HCT116 (cell line): Measurements from ENCODE around the gene NR2F2. TPM values are rescaled to one million over a fixed set of nuclear protein-coding genes. Genes with fewer than 3 reads are reported as not detected.

Experiments
- ATAC-seq: fragments of 200-7000 bp; cut with Tn5 transposase; 2 replicates; pipeline ENCODE4 v1.9.1; 2020; ENCODE audit warnings: mild to moderate bottlenecking, moderate library complexity
- BruUV-seq: library from RNA; stranded (reverse); fragments of 400-500 nt; replicated peaks from 2 replicates; lab custom pipeline; 2021; lab: Mats Ljungman, UMichigan
- CTCF ChIA-PET: fragments of 300-600 bp; sonication (Branson Sonifier 250); formaldehyde crosslinking; loops from one replicate; lab custom pipeline; 2021; ENCODE audit warnings: antibody characterized with exemption; lab: Charles Lee
- POLR2A ChIA-PET: fragments of 300-600, 350-600 bp; sonication (Branson Sonifier 250); formaldehyde crosslinking; loops from one replicate; lab custom pipeline; 2021; ENCODE audit warnings: antibody characterized with exemption; lab: Charles Lee
- RAD21 ChIA-PET, 2 experiments: fragments of 300-600 bp; sonication (Branson Sonifier 250); formaldehyde crosslinking; loops; one replicate each; lab custom pipeline; 2023; ENCODE audit warnings: low total read pairs in 2 of 2; ENCODE audit not compliant: uncharacterized antibody in 2 of 2, unreplicated experiment in 2 of 2, low non-redundant PET in 1 of 2; lab: Charles Lee
- DNase-seq: peaks from one replicate; pipeline ENCODE4 v3.0.0-alpha.2; 2010; ENCODE audit warnings: low read depth, low spot score
- H2AFZ ChIP-seq: fragments of 200-600 bp; shearing (Covaris generic), sonication (generic); 2 replicates; pipeline ENCODE4 v1.6.1; 2017; ENCODE audit warnings: low read depth, mixed run types, mixed read lengths, antibody characterized with exemption, low read length; ENCODE audit not compliant: poor library complexity, severe bottlenecking
- H3K27ac ChIP-seq: 2 replicates; pipeline ENCODE4 v1.5.1; 2012; ENCODE audit warnings: low read depth, low read length
- H3K27me3 ChIP-seq: fragments of 200-600 bp; sonication (generic); 2 replicates; pipeline ENCODE4 v1.6.1; 2016; ENCODE audit warnings: mixed run types, low read length, mixed read lengths; ENCODE audit not compliant: insufficient read depth
- H3K36me3 ChIP-seq, 2 experiments: fragments of 200-500 bp in 1 of 2; fragments of 200-600 bp in 1 of 2; sonication (Bioruptor generic) in 1 of 2; sonication (generic) in 1 of 2; 2 replicates each; pipeline versions ENCODE4 v1.5.1 to v1.6.1; 2014 to 2016; ENCODE audit warnings: low read length in 2 of 2, inconsistent platforms in 1 of 2, mixed read lengths in 1 of 2, mixed run types in 1 of 2; ENCODE audit not compliant: insufficient read depth in 2 of 2, control insufficient read depth in 1 of 2
- H3K4me1 ChIP-seq, 2 experiments: fragments of 200-600 bp in 1 of 2; sonication (generic) in 1 of 2; 2 replicates each; pipeline versions ENCODE4 v1.5.1 to v1.6.1; 2012 to 2017; ENCODE audit warnings: low read length in 2 of 2, inconsistent platforms in 1 of 2, mild to moderate bottlenecking in 1 of 2, mixed read lengths in 1 of 2, mixed run types in 1 of 2, moderate library complexity in 1 of 2; ENCODE audit not compliant: insufficient read depth in 2 of 2, control insufficient read depth in 1 of 2
- H3K4me2 ChIP-seq: fragments of 200-600 bp; sonication (generic); 2 replicates; pipeline ENCODE4 v1.6.1; 2017; ENCODE audit warnings: mixed run types, low read length, mixed read lengths
- H3K4me3 ChIP-seq, 2 experiments: fragments of 200-600 bp in 1 of 2; sonication (generic) in 1 of 2; replicated peaks in 1 of 2; 2 replicates each; pipeline ENCODE4 v1.5.1; 2011 to 2016; ENCODE audit warnings: low read length in 2 of 2, control low read depth in 1 of 2, low read depth in 1 of 2, mild to moderate bottlenecking in 1 of 2, mixed read lengths in 1 of 2, mixed run types in 1 of 2
- H3K79me2 ChIP-seq: fragments of 200-600 bp; sonication (generic); 2 replicates; pipeline ENCODE4 v1.6.1; 2017; ENCODE audit warnings: mild to moderate bottlenecking, mixed run types, low read length, moderate library complexity, mixed read lengths; ENCODE audit not compliant: insufficient read depth
- H3K9ac ChIP-seq: fragments of 200-600 bp; sonication (generic); 2 replicates; pipeline ENCODE4 v1.6.1; 2016; ENCODE audit warnings: low read length, mixed read lengths
- H3K9me2 ChIP-seq: fragments of 200-600 bp; sonication (generic), shearing (Covaris generic); 2 replicates; pipeline ENCODE4 v1.6.1; 2017; ENCODE audit warnings: mixed run types, mild to moderate bottlenecking, moderate library complexity; ENCODE audit not compliant: insufficient read depth
- H3K9me3 ChIP-seq, 2 experiments: fragments of 200-500 bp in 1 of 2; fragments of 200-600 bp in 1 of 2; sonication (Bioruptor generic) in 1 of 2; sonication (generic) in 1 of 2; 2 replicates each; pipeline ENCODE4 v1.6.1; 2014 to 2017; ENCODE audit warnings: low read length in 2 of 2, mixed read lengths in 2 of 2, inconsistent platforms in 1 of 2, low read depth in 1 of 2, mild to moderate bottlenecking in 1 of 2, mixed run types in 1 of 2, moderate library complexity in 1 of 2; ENCODE audit not compliant: control insufficient read depth in 1 of 2, insufficient read depth in 1 of 2
- H4K20me1 ChIP-seq: fragments of 200-600 bp; sonication (generic), shearing (Covaris generic); 2 replicates; pipeline ENCODE4 v1.6.1; 2017; ENCODE audit warnings: mixed run types, mild to moderate bottlenecking, moderate library complexity; ENCODE audit not compliant: insufficient read depth
- ATF3 ChIP-seq: IDR thresholded peaks from 2 replicates; pipeline ENCODE4 v1.6.1; 2012
- CEBPB ChIP-seq: IDR thresholded peaks from 2 replicates; pipeline ENCODE4 v1.6.1; 2012; ENCODE audit warnings: low read depth
- ELF1 ChIP-seq: IDR thresholded peaks from 2 replicates; pipeline ENCODE4 v1.6.1; 2012; ENCODE audit warnings: low read depth, borderline replicate concordance
- FOSL1 ChIP-seq: IDR thresholded peaks from 2 replicates; pipeline ENCODE4 v1.6.1; 2012; ENCODE audit warnings: low read depth
- POLR2A ChIP-seq: IDR thresholded peaks from 2 replicates; pipeline ENCODE4 v1.7.0; 2011; ENCODE audit warnings: borderline replicate concordance; ENCODE audit not compliant: insufficient read depth, insufficient read length; ENCODE audit errors: extremely low read depth
- TCF7L2 ChIP-seq: IDR thresholded peaks from 2 replicates; pipeline ENCODE4 v1.7.0; 2011; ENCODE audit warnings: borderline replicate concordance, inconsistent platforms; ENCODE audit not compliant: insufficient read depth, insufficient read length; ENCODE audit errors: extremely low read depth
- intact Hi-C: fragments of 100-400 bp; cut with micrococcal nuclease; formaldehyde crosslinking; loops from 2 replicates; pipeline ENCODE4 v1.10.0; 2022
- total RNA-seq: library from RNA; stranded (reverse); gene quantifications from one replicate; pipeline ENCODE4 v1.2.1, GENCODE V29; 2021; ENCODE audit not compliant: unreplicated experiment

Gene NR2F2
- total RNA-seq, 1 experiment from 2014 or later = 61.4 TPM

- Histone ChIP-seq H4K20me1 (no peaks in the 10 kb centered on the region), H3K4me1 (peaks cover 14 to 26% of the 10 kb centered on the region in 2 experiments; a peak in 3 of 4 replicates), H3K4me2 (no peak overlapping the region), H3K4me3 (no peak overlapping the region), H3K9me3 (no peaks in the 10 kb centered on the region), H3K27ac (no peak overlapping the region), H2AFZ (no peak overlapping the region), H3K9me2 (no peaks in the 10 kb centered on the region), H3K27me3 (no peaks in the 10 kb centered on the region), H3K36me3 (no peaks in the 10 kb centered on the region), H3K9ac (no peak overlapping the region), H3K79me2 (peaks cover 29% of the 10 kb centered on the region)
- DNase-seq = no peak
- TF ChIP-seq FOSL1 = no peak
- no peak for TF ChIP-seq POLR2A
- no peak for TF ChIP-seq ATF3
- no peak for TF ChIP-seq CEBPB
- no peak for TF ChIP-seq ELF1
- no peak for TF ChIP-seq TCF7L2
- no TSS peak for BruUV-seq
- CTCF ChIA-PET = no interaction called here
- no peak for ATAC-seq
- RAD21 ChIA-PET = no interaction called here
- intact Hi-C loops = no loop called here
- POLR2A ChIA-PET = interaction anchor here (1.4 to 1.6 kb wide), 2 partner anchors 8 to 9 kb away, joined by 3 read pairs; partner anchors contain the start of gene NR2F2
Measured at GRCh38 chr15:96320703-96321638, 9.5 kb upstream of the NR2F2 start.
